ENCODE data around the gene NPY5R.

NPY5R gene

GRCh38 chr4:163350672-163351071 lies 7.0 kb downstream of the NPY5R start:
- no peak for TF ChIP-seq CTCF (conservative IDR thresholded peaks at IDR 0.05; ENCODE audit: low read depth)
- DNase-seq (ENCODE audit: low spot score) = no peak
- ChIA-PET CTCF (no interaction called here), POLR2A (ENCODE audit: low non-redundant PET) (no interaction called here)
- no peak overlapping the region for H3K27ac ChIP-seq

GRCh38 chr4:163353054-163353453 lies 9.4 kb downstream of the NPY5R start:
- ChIA-PET POLR2A (ENCODE audit: low non-redundant PET) (no interaction called here), CTCF (no interaction called here)
- no peak for DNase-seq (ENCODE audit: low spot score)
- H3K27ac ChIP-seq = no peak overlapping the region
- no peak for TF ChIP-seq CTCF (conservative IDR thresholded peaks at IDR 0.05; ENCODE audit: low read depth)

GRCh38 chr4:163356104-163356503 lies 12.4 kb downstream of the NPY5R start:
- POLR2A ChIA-PET (ENCODE audit: low non-redundant PET) = no interaction called here
- no peak for TF ChIP-seq CTCF (conservative IDR thresholded peaks at IDR 0.05; ENCODE audit: low read depth)
- CTCF ChIA-PET = interaction anchor here (0.6 to 1.0 kb wide), 4 partner anchors 24 to 838 kb away, joined by 3 to 5 read pairs (median 4); partner anchors contain the start of gene NPY1R
- DNase-seq (ENCODE audit: low spot score) = no peak
- no peak overlapping the region for H3K27ac ChIP-seq

GRCh38 chr4:163367651-163368050 lies 24.0 kb downstream of the NPY5R start:
- no peak for DNase-seq (ENCODE audit: low spot score)
- CTCF ChIA-PET = no interaction called here
- POLR2A ChIA-PET (ENCODE audit: low non-redundant PET) = no interaction called here
- no peak overlapping the region for H3K27ac ChIP-seq
- no peak for TF ChIP-seq CTCF (conservative IDR thresholded peaks at IDR 0.05; ENCODE audit: low read depth)

- no peak for DNase-seq (ENCODE audit: low spot score)
- CTCF ChIA-PET = interaction anchor here (0.6 kb wide), 1 partner anchor 1109 kb away, joined by 3 read pairs; no protein-coding TSS in a partner anchor
- TF ChIP-seq CTCF (conservative IDR thresholded peaks at IDR 0.05; ENCODE audit: low read depth) = no peak
Measured at GRCh38 chr4:163372029-163372428, 28.3 kb downstream of the NPY5R start.

GRCh38 chr4:163378661-163379060 lies 35.0 kb downstream of the NPY5R start:
- no peak for DNase-seq (ENCODE audit: low spot score)
- CTCF ChIA-PET = interaction anchor here (0.6 kb wide), 1 partner anchor 871 kb away, joined by 3 read pairs; no protein-coding TSS in a partner anchor
- TF ChIP-seq CTCF (conservative IDR thresholded peaks at IDR 0.05; ENCODE audit: low read depth) = no peak
- no peak overlapping the region for H3K27ac ChIP-seq
- POLR2A ChIA-PET (ENCODE audit: low non-redundant PET) = no interaction called here

More at GRCh38 chr4:163372029-163372428, 28.3 kb downstream of the NPY5R start:
- POLR2A ChIA-PET (ENCODE audit: low non-redundant PET) = interaction anchor here (0.7 kb wide), 1 partner anchor 12 kb away, joined by 3 read pairs; no protein-coding TSS in a partner anchor
- no peak overlapping the region for H3K27ac ChIP-seq

All from RWPE1 (cell line).